CD8-positive, alpha-beta memory T cell (primary cell): ENCODE data around the gene PSME2. TPM values are rescaled to one million over a fixed set of nuclear protein-coding genes. Genes with fewer than 3 reads are reported as not detected.

Experiments used
- CTCF ChIA-PET: fragments of 350-600 bp; sonication (Branson Sonifier 250); formaldehyde crosslinking; loops from one replicate; lab custom pipeline; 2021; ENCODE audit warnings: antibody characterized with exemption; lab: Charles Lee
- POLR2A ChIA-PET: fragments of 350-600 bp; sonication (Branson Sonifier 250); formaldehyde crosslinking; loops from one replicate; lab custom pipeline; 2021; ENCODE audit warnings: antibody characterized with exemption; lab: Charles Lee
- DNase-seq, 5 donors: peaks; one replicate each; pipeline versions ENCODE4 v3.0.0 to v3.0.0-alpha.2; 2020 to 2022; ENCODE audit warnings: mixed read lengths in 1 of 5
- H3K27ac ChIP-seq: one replicate; pipeline ENCODE4 v1.7.0; 2013; ENCODE audit warnings: low read depth, mild to moderate bottlenecking, low read length, moderate library complexity
- H3K27me3 ChIP-seq: 2 replicates; pipeline ENCODE4 v1.7.0; 2013; ENCODE audit warnings: low read length, mild to moderate bottlenecking; ENCODE audit not compliant: insufficient read depth, poor library complexity, severe bottlenecking
- H3K36me3 ChIP-seq: 2 replicates; pipeline ENCODE4 v1.7.0; 2013; ENCODE audit warnings: mild to moderate bottlenecking, low read length, moderate library complexity; ENCODE audit not compliant: insufficient read depth
- H3K4me1 ChIP-seq: 2 replicates; pipeline ENCODE4 v1.7.0; 2013; ENCODE audit warnings: mild to moderate bottlenecking, low read length, moderate library complexity; ENCODE audit not compliant: insufficient read depth
- H3K4me3 ChIP-seq: 2 replicates; pipeline ENCODE4 v1.7.0; 2013; ENCODE audit warnings: mild to moderate bottlenecking, low read length
- H3K9me3 ChIP-seq: 2 replicates; pipeline ENCODE4 v1.7.0; 2013; ENCODE audit warnings: mild to moderate bottlenecking, low read length
- H3K27ac Mint-ChIP-seq, 8 donors: one replicate each; pipeline ENCODE4 v1.8.0; 2020 to 2021; ENCODE audit warnings: mixed read lengths in 8 of 8, mild to moderate bottlenecking in 6 of 8, inconsistent platforms in 3 of 8, moderate library complexity in 3 of 8
- H3K27me3 Mint-ChIP-seq, 2 donors: one replicate each; pipeline ENCODE4 v1.8.0; 2020 to 2021; ENCODE audit warnings: mixed read lengths in 2 of 2, mild to moderate bottlenecking in 1 of 2, moderate library complexity in 1 of 2
- H3K36me3 Mint-ChIP-seq, 3 donors: one replicate each; pipeline ENCODE4 v1.8.0; 2020 to 2021; ENCODE audit warnings: mixed read lengths in 3 of 3, inconsistent platforms in 1 of 3, mild to moderate bottlenecking in 1 of 3
- H3K4me1 Mint-ChIP-seq, 3 donors: one replicate each; pipeline ENCODE4 v1.8.0; 2020 to 2021; ENCODE audit warnings: mixed read lengths in 3 of 3, inconsistent platforms in 1 of 3, mild to moderate bottlenecking in 1 of 3
- H3K4me3 Mint-ChIP-seq, 7 donors: one replicate each; pipeline ENCODE4 v1.8.0; 2020 to 2021; ENCODE audit warnings: mixed read lengths in 7 of 7, mild to moderate bottlenecking in 6 of 7, moderate library complexity in 4 of 7, inconsistent platforms in 2 of 7
- H3K9me3 Mint-ChIP-seq, 5 donors: one replicate each; pipeline ENCODE4 v1.8.0; 2020 to 2022; ENCODE audit warnings: mixed read lengths in 5 of 5, mild to moderate bottlenecking in 3 of 5, moderate library complexity in 2 of 5, inconsistent platforms in 1 of 5
- polyA plus RNA-seq: library from polyadenylated mRNA; unstranded; fragments of 300-500 nt; fragmentation: Illumina TruSeq; gene quantifications from one replicate; pipeline ENCODE4 v1.2.3, GENCODE V29; 2021
- total RNA-seq, 2 experiments: library from RNA; stranded (reverse); gene quantifications; one replicate each; pipeline ENCODE4 v1.2.3, GENCODE V29; 2021

PSME2 gene
- total and polyA plus RNA-seq, 3 experiments from 2014 or later, result 368 to 534 (median 376) TPM

GRCh38 chr14:24123424-24124417 lies 22.7 kb downstream of the PSME2 start:
- Mint-ChIP-seq H3K36me3 (peaks cover 5 to 54% (median 16%) of the 10 kb centered on the region in 3 donors), H3K4me1 (peaks cover 0 to under 1% (median 0%) of the 10 kb centered on the region in 3 donors), H3K27ac (peak overlapping the region in 4 of 8 donors; percentile 29 to 46 (median 34)), H3K9me3 (no peaks in the 10 kb centered on the region), H3K4me3 (peak overlapping the region in 1 of 7 donors; percentile 35), H3K27me3 (no peaks in the 10 kb centered on the region)
- Histone ChIP-seq H3K27ac (no peak overlapping the region), H3K9me3 (no peaks in the 10 kb centered on the region), H3K27me3 (no peaks in the 10 kb centered on the region), H3K4me3 (no peak overlapping the region), H3K4me1 (no peaks in the 10 kb centered on the region), H3K36me3 (peaks cover 45% of the 10 kb centered on the region)
- no peak for DNase-seq
- POLR2A ChIA-PET, result no interaction called here
- CTCF ChIA-PET, result interaction anchor here (1.2 to 2.3 kb wide), 3 partner anchors 12 to 119 kb away, joined by 3 to 6 read pairs (median 5); partner anchors contain the start of genes IRF9, PSME1 and TINF2

GRCh38 chr14:24122898-24123297 lies 23.5 kb downstream of the PSME2 start:
- Histone ChIP-seq H3K4me1 (no peaks in the 10 kb centered on the region), H3K4me3 (no peak overlapping the region), H3K36me3 (peaks cover 53% of the 10 kb centered on the region), H3K27me3 (no peaks in the 10 kb centered on the region), H3K9me3 (no peaks in the 10 kb centered on the region), H3K27ac (no peak overlapping the region)
- peaks cover 2 to 9% (median 2%) of the 10 kb centered on the region in 3 donors for H3K4me1 Mint-ChIP-seq
- H3K27me3 Mint-ChIP-seq, result no peaks in the 10 kb centered on the region
- no peak for DNase-seq
- no peak overlapping the region for H3K4me3 Mint-ChIP-seq
- CTCF ChIA-PET, result interaction anchor here (1.2 to 1.3 kb wide), 3 partner anchors 9 to 119 kb away, joined by 3 to 6 read pairs (median 3); partner anchors contain the start of genes IRF9 and TINF2
- POLR2A ChIA-PET, result no interaction called here
- peak overlapping the region in 2 of 8 donors; percentile 34 to 63 for H3K27ac Mint-ChIP-seq
- H3K36me3 Mint-ChIP-seq, result peaks cover 5 to 62% (median 21%) of the 10 kb centered on the region in 3 donors
- H3K9me3 Mint-ChIP-seq, result no peaks in the 10 kb centered on the region

- H3K27ac ChIP-seq, result no peak overlapping the region
- ChIA-PET CTCF (interaction anchor here (1.3 kb wide), 2 partner anchors 9 to 39 kb away, joined by 3 to 6 read pairs; partner anchors contain the start of gene IRF9), POLR2A (no interaction called here)
- H3K27me3 Mint-ChIP-seq, result no peaks in the 10 kb centered on the region
- no peaks in the 10 kb centered on the region for H3K9me3 Mint-ChIP-seq
- H3K4me3 ChIP-seq, result no peak overlapping the region
- no peaks in the 10 kb centered on the region for H3K27me3 ChIP-seq
- peaks cover 4 to 13% (median 7%) of the 10 kb centered on the region in 3 donors for H3K4me1 Mint-ChIP-seq
- peaks cover 5 to 67% (median 21%) of the 10 kb centered on the region in 3 donors for H3K36me3 Mint-ChIP-seq
- peaks cover 58% of the 10 kb centered on the region for H3K36me3 ChIP-seq
- no peak for DNase-seq
- peak overlapping the region in 1 of 8 donors; percentile 43 for H3K27ac Mint-ChIP-seq
- H3K4me3 Mint-ChIP-seq, result no peak overlapping the region
- peaks cover 2% of the 10 kb centered on the region for H3K4me1 ChIP-seq
- no peaks in the 10 kb centered on the region for H3K9me3 ChIP-seq
Measured at GRCh38 chr14:24122416-24122815, 24.0 kb downstream of the PSME2 start.

- POLR2A ChIA-PET, result no interaction called here
- H3K4me3 Mint-ChIP-seq, result no peak overlapping the region
- Histone ChIP-seq H3K27ac (no peak overlapping the region), H3K4me3 (no peak overlapping the region), H3K9me3 (no peaks in the 10 kb centered on the region), H3K27me3 (no peaks in the 10 kb centered on the region), H3K4me1 (peaks cover 14% of the 10 kb centered on the region), H3K36me3 (peaks cover 61% of the 10 kb centered on the region)
- H3K4me1 Mint-ChIP-seq, result peaks cover 14 to 23% (median 17%) of the 10 kb centered on the region in 3 donors
- CTCF ChIA-PET, result no interaction called here
- H3K36me3 Mint-ChIP-seq, result peaks cover 5 to 78% (median 27%) of the 10 kb centered on the region in 3 donors
- no peak overlapping the region for H3K27ac Mint-ChIP-seq
- no peak for DNase-seq
- H3K27me3 Mint-ChIP-seq, result no peaks in the 10 kb centered on the region
- H3K9me3 Mint-ChIP-seq, result no peaks in the 10 kb centered on the region
Measured at GRCh38 chr14:24121210-24121609, 25.2 kb downstream of the PSME2 start.

- H3K9me3 ChIP-seq, result no peaks in the 10 kb centered on the region
- CTCF ChIA-PET, result interaction anchor here (1.3 to 2.4 kb wide), 3 partner anchors 27 to 214 kb away, joined by 3 to 13 read pairs (median 4); partner anchors contain the start of genes IRF9, PSME2 and RNF31
- no peak overlapping the region for H3K4me3 ChIP-seq
- H3K27ac ChIP-seq, result no peak overlapping the region
- peak overlapping the region in 1 of 7 donors; percentile 44 for H3K4me3 Mint-ChIP-seq
- H3K27me3 ChIP-seq, result no peaks in the 10 kb centered on the region
- H3K36me3 Mint-ChIP-seq, result peaks cover 5 to 84% (median 25%) of the 10 kb centered on the region in 3 donors
- POLR2A ChIA-PET, result no interaction called here
- peak overlapping the region in 1 of 8 donors; percentile 46 for H3K27ac Mint-ChIP-seq
- no peaks in the 10 kb centered on the region for H3K9me3 Mint-ChIP-seq
- peaks cover 0 to 4% of the 10 kb centered on the region in 2 donors for H3K27me3 Mint-ChIP-seq
- H3K4me1 ChIP-seq, result peaks cover 24% of the 10 kb centered on the region
- H3K4me1 Mint-ChIP-seq, result peaks cover 27 to 37% (median 29%) of the 10 kb centered on the region in 3 donors
- peaks cover 61% of the 10 kb centered on the region for H3K36me3 ChIP-seq
- DNase-seq, result no peak
Measured at GRCh38 chr14:24119691-24120090, 26.7 kb downstream of the PSME2 start.

GRCh38 chr14:24117179-24117578 lies 29.2 kb downstream of the PSME2 start:
- peaks cover 45% of the 10 kb centered on the region for H3K36me3 ChIP-seq
- H3K27me3 ChIP-seq, result no peaks in the 10 kb centered on the region
- Mint-ChIP-seq H3K27ac (peak overlapping the region in 1 of 8 donors; percentile 36), H3K4me3 (peak overlapping the region in 1 of 7 donors; percentile 49), H3K9me3 (no peaks in the 10 kb centered on the region), H3K36me3 (peaks cover 5 to 70% (median 22%) of the 10 kb centered on the region in 3 donors), H3K4me1 (peaks cover 30 to 37% (median 33%) of the 10 kb centered on the region in 3 donors), H3K27me3 (peaks cover 0 to 5% of the 10 kb centered on the region in 2 donors)
- no peaks in the 10 kb centered on the region for H3K9me3 ChIP-seq
- no peak overlapping the region for H3K4me3 ChIP-seq
- ChIA-PET CTCF (interaction anchor here (1.2 to 4.4 kb wide), 7 partner anchors 8 to 44 kb away, joined by 4 to 34 read pairs (median 9); partner anchors contain the start of genes EMC9, IRF9, PSME1 and PSME2), POLR2A (interaction anchor here (1.1 to 4.6 kb wide), 2 partner anchors 15 to 20 kb away, joined by 4 to 58 read pairs; partner anchors contain the start of gene PSME1)
- no peak overlapping the region for H3K27ac ChIP-seq
- DNase-seq, result no peak
- peaks cover 28% of the 10 kb centered on the region for H3K4me1 ChIP-seq

- H3K4me1 Mint-ChIP-seq, result peaks cover 30 to 37% (median 33%) of the 10 kb centered on the region in 3 donors
- Histone ChIP-seq H3K4me1 (peaks cover 28% of the 10 kb centered on the region), H3K9me3 (no peaks in the 10 kb centered on the region), H3K36me3 (peaks cover 39% of the 10 kb centered on the region), H3K4me3 (peak overlapping the region; percentile 93), H3K27ac (peak overlapping the region; percentile 98), H3K27me3 (no peaks in the 10 kb centered on the region)
- ChIA-PET CTCF (interaction anchor here (1.0 to 4.4 kb wide), 12 partner anchors 7 to 192 kb away, joined by 3 to 34 read pairs (median 10); partner anchors contain the start of genes CHMP4A, CIDEB, EMC9 and IPO4), POLR2A (interaction anchor here (1.1 to 4.6 kb wide), 6 partner anchors 16 to 163 kb away, joined by 3 to 58 read pairs (median 21); partner anchors contain the start of genes DHRS4, EMC9, PCK2 and PSME1)
- no peaks in the 10 kb centered on the region for H3K9me3 Mint-ChIP-seq
- no peak for DNase-seq
- peak overlapping the region; percentile 79 to 100 (median 99) for H3K27ac Mint-ChIP-seq
- peaks cover 0 to 5% of the 10 kb centered on the region in 2 donors for H3K27me3 Mint-ChIP-seq
- peak overlapping the region; percentile 96 to 100 (median 98) for H3K4me3 Mint-ChIP-seq
- peaks cover 5 to 65% (median 19%) of the 10 kb centered on the region in 3 donors for H3K36me3 Mint-ChIP-seq
Measured at GRCh38 chr14:24116128-24116814, 30.1 kb downstream of the PSME2 start.
